Common myeloid progenitor, CD34-positive (primary cell): ENCODE measurements around the gene SLC7A10.

ENCODE experiments used
- CTCF ChIA-PET: fragments of 350-600 bp; sonication (Branson Sonifier 250); formaldehyde crosslinking; loops from one replicate; lab custom pipeline; 2021; ENCODE audit warnings: antibody characterized with exemption; lab: Charles Lee
- POLR2A ChIA-PET: fragments of 350-600 bp; sonication (Branson Sonifier 250); formaldehyde crosslinking; loops from one replicate; lab custom pipeline; 2021; ENCODE audit warnings: antibody characterized with exemption; lab: Charles Lee
- DNase-seq, 3 donors: peaks; one replicate each; pipeline versions ENCODE4 v3.0.0 to v3.0.0-alpha.2; 2013
- H3K27ac ChIP-seq, 2 experiments: 1 replicate in 1 of 2; 2 replicates in 1 of 2; pipeline ENCODE4 v1.7.0; 2013; ENCODE audit warnings: inconsistent platforms in 2 of 2, low read length in 2 of 2, mild to moderate bottlenecking in 2 of 2, low read depth in 1 of 2, moderate library complexity in 1 of 2; ENCODE audit not compliant: severe bottlenecking in 2 of 2, insufficient read depth in 1 of 2, poor library complexity in 1 of 2
- H3K27me3 ChIP-seq, 5 experiments: replicated peaks in 2 of 5; 1 replicate in 3 of 5; 2 replicates in 2 of 5; pipeline versions ENCODE4 v1.6.1 to v1.7.0; 2013; ENCODE audit warnings: low read length in 4 of 5, mild to moderate bottlenecking in 2 of 5, moderate library complexity in 2 of 5, inconsistent platforms in 1 of 5; ENCODE audit not compliant: insufficient read depth in 5 of 5, control insufficient read depth in 4 of 5
- H3K36me3 ChIP-seq, 4 experiments: 1 replicate in 2 of 4; 2 replicates in 2 of 4; pipeline versions ENCODE4 v1.6.1 to v1.7.0; 2013; ENCODE audit warnings: low read length in 3 of 4, control low read depth in 1 of 4, mild to moderate bottlenecking in 1 of 4; ENCODE audit not compliant: control insufficient read depth in 4 of 4, insufficient read depth in 4 of 4
- H3K4me1 ChIP-seq, 4 experiments: 1 replicate in 3 of 4; 2 replicates in 1 of 4; pipeline versions ENCODE4 v1.6.1 to v1.7.1; 2013; ENCODE audit warnings: low read length in 3 of 4, mild to moderate bottlenecking in 3 of 4, control low read depth in 1 of 4, inconsistent platforms in 1 of 4, moderate library complexity in 1 of 4; ENCODE audit not compliant: control insufficient read depth in 4 of 4, insufficient read depth in 4 of 4; ENCODE audit errors: control extremely low read depth in 1 of 4
- H3K4me3 ChIP-seq, 7 experiments: 1 replicate in 4 of 7; 2 replicates in 3 of 7; pipeline versions ENCODE4 v1.5.1 to v1.7.0; 2013; ENCODE audit warnings: mild to moderate bottlenecking in 7 of 7, low read length in 6 of 7, moderate library complexity in 6 of 7, inconsistent platforms in 2 of 7, low read depth in 2 of 7, control low read depth in 1 of 7; ENCODE audit not compliant: insufficient read depth in 4 of 7, control insufficient read depth in 1 of 7; ENCODE audit errors: extremely low read depth in 1 of 7
- H3K9me3 ChIP-seq, 5 experiments: 1 replicate in 4 of 5; 2 replicates in 1 of 5; pipeline versions ENCODE4 v1.6.1 to v1.7.1; 2013; ENCODE audit warnings: low read length in 4 of 5, mild to moderate bottlenecking in 2 of 5, inconsistent platforms in 1 of 5, low read depth in 1 of 5, moderate library complexity in 1 of 5; ENCODE audit not compliant: control insufficient read depth in 4 of 5, insufficient read depth in 2 of 5; ENCODE audit errors: control extremely low read depth in 1 of 5
- WGBS: methylation state at CpG from one replicate; pipeline ENCODE4 v1.1.5; 2013; ENCODE audit not compliant: insufficient coverage; 5-methylcytosine and 5-hydroxymethylcytosine counted together

Gene SLC7A10

DNA sequence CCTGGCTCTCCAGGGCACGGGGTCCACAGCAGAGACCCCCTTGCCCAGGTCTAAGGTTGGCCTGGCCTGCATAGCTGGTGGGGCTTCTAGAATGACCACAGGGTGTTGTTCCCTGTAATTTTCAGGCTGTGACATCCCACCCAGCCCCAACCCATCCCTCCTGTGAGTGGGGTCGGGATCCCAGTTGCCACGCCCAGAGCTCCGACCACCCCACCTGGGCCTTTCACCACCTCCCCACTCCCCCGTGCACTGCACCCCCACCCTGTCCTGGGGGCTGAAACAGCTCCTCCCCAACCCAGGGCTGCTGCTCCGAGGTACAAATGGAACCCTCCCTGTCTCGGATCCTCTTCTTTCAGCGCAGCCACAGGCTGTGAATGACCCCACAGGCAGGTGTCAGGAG, 8.4 kb upstream of the SLC7A10 start:
- ChIA-PET POLR2A (no interaction called here), CTCF (interaction anchor here (1.4 to 13.5 kb wide), 5 partner anchors 13 to 182 kb away, joined by 3 to 278 read pairs (median 7); partner anchors contain the start of gene CEBPA)
- Histone ChIP-seq H3K9me3 (peaks cover 0 to 5% (median 5%) of the 10 kb centered on the region in 5 experiments), H3K4me1 (no peaks in the 10 kb centered on the region), H3K36me3 (no peaks in the 10 kb centered on the region), H3K27ac (no peak overlapping the region), H3K27me3 (peaks cover 0 to 17% (median 1%) of the 10 kb centered on the region in 5 experiments), H3K4me3 (no peak overlapping the region)
- DNase-seq, result no peak
- 95% methylated on average over 6 of the region's 8 CpGs for WGBS

DNA sequence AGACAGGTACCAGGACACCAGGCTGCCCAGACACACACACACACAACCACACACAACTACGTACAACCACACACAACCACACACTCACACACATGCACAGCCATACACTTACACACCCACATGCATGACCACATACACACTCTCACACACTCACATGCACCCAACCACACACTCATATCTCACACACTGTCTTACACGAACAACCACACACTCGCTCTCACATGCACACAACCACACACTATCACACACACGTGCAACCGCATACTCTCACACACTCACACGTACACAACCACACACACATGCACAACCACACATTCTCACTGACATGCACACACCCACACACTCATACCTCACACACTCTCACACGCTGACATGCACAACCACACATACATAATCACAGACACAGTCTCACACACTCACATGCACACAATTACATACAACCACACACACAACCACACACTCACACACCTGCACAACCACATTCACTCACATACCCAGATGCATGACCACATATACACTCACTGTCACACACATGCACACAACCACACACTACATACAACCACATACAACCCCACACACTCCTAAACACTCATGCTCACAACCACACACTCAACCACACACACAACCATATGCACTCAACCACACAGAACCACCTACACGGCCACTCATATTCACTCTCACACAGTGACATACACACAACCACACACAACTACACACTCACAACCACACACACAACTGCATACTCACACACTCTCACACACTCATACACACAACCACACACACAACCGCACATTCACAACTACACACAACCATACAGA, 7.6 kb upstream of the SLC7A10 start:
- 96% methylated on average over 9 of the region's 9 CpGs for WGBS
- POLR2A ChIA-PET, result no interaction called here
- no peak for DNase-seq
- H3K36me3 ChIP-seq, result no peaks in the 10 kb centered on the region
- H3K9me3 ChIP-seq, result peaks cover 2 to 13% (median 10%) of the 10 kb centered on the region in 5 experiments
- CTCF ChIA-PET, result interaction anchor here (13.5 kb wide), 1 partner anchor 170 kb away, joined by 278 read pairs; no protein-coding TSS in a partner anchor
- H3K27me3 ChIP-seq, result peaks cover 0 to 23% (median 3%) of the 10 kb centered on the region in 5 experiments
- no peak overlapping the region for H3K4me3 ChIP-seq
- no peaks in the 10 kb centered on the region for H3K4me1 ChIP-seq
- H3K27ac ChIP-seq, result no peak overlapping the region

- Histone ChIP-seq H3K9me3 (peaks cover 6 to 19% (median 14%) of the 10 kb centered on the region in 5 experiments), H3K27ac (no peak overlapping the region), H3K36me3 (no peaks in the 10 kb centered on the region), H3K4me1 (no peaks in the 10 kb centered on the region), H3K4me3 (no peak overlapping the region), H3K27me3 (peaks cover 2 to 26% (median 6%) of the 10 kb centered on the region in 5 experiments)
- POLR2A ChIA-PET, result no interaction called here
- no peak for DNase-seq
- WGBS, result 88% methylated on average over 9 of the region's 12 CpGs
- CTCF ChIA-PET, result no interaction called here
These were observed 7.0 kb upstream of the SLC7A10 start for GRCh38 chr19:33232656-33233055.

DNA sequence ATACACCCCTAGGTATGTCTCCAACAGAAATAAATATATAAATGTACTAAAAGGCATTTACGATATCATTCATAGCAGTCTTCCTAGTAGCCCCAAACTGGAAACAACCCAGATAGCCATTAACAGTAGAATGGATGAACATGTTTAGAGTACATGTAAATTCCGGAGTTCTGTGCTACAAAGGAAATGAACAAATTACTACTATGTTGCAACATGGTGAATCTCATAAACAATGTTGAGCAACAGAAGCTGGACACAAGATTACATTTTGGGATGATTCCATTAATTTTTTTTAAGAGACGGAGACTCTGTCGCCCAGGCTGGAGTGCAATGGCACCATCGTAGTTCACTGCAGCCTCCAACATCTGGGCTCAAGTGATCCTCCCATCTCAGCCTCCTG, 5.9 kb upstream of the SLC7A10 start:
- WGBS, result 88% methylated on average over 4 of the region's 5 CpGs
- CTCF ChIA-PET, result no interaction called here
- Histone ChIP-seq H3K4me1 (peaks cover 0 to 3% (median under 1%) of the 10 kb centered on the region in 4 experiments), H3K36me3 (peaks cover 0 to 3% (median 0%) of the 10 kb centered on the region in 4 experiments), H3K9me3 (peaks cover 6 to 26% (median 20%) of the 10 kb centered on the region in 5 experiments), H3K27ac (no peak overlapping the region), H3K4me3 (no peak overlapping the region), H3K27me3 (peaks cover 8 to 36% (median 11%) of the 10 kb centered on the region in 5 experiments)
- POLR2A ChIA-PET, result no interaction called here
- no peak for DNase-seq

GRCh38 chr19:33229962-33230361, 4.3 kb upstream of the SLC7A10 start:
- CTCF ChIA-PET, result no interaction called here
- Histone ChIP-seq H3K27me3 (peaks cover 11 to 52% (median 15%) of the 10 kb centered on the region in 5 experiments), H3K4me1 (peaks cover 0 to 13% (median 4%) of the 10 kb centered on the region in 4 experiments), H3K36me3 (peaks cover 0 to 3% (median 0%) of the 10 kb centered on the region in 4 experiments), H3K4me3 (no peak overlapping the region), H3K9me3 (peaks cover 6 to 26% (median 20%) of the 10 kb centered on the region in 5 experiments), H3K27ac (no peak overlapping the region)
- POLR2A ChIA-PET, result no interaction called here
- WGBS, result 100% methylated on average over 2 of the region's 5 CpGs
- no peak for DNase-seq

- CTCF ChIA-PET, result interaction anchor here (1.4 kb wide), 1 partner anchor 8 kb away, joined by 4 read pairs; no protein-coding TSS in a partner anchor
These were observed 2.4 kb upstream of the SLC7A10 start for GRCh38 chr19:33227870-33228599.

More at GRCh38 chr19:33227870-33228599, 2.4 kb upstream of the SLC7A10 start:
- POLR2A ChIA-PET, result no interaction called here
- Histone ChIP-seq H3K27me3 (peaks cover 11 to 68% (median 28%) of the 10 kb centered on the region in 5 experiments), H3K4me1 (peaks cover 0 to 13% (median 4%) of the 10 kb centered on the region in 4 experiments), H3K36me3 (peaks cover 0 to 3% (median 0%) of the 10 kb centered on the region in 4 experiments), H3K4me3 (no peak overlapping the region), H3K9me3 (peaks cover 6 to 26% (median 20%) of the 10 kb centered on the region in 5 experiments), H3K27ac (no peak overlapping the region)
- no peak for DNase-seq
- no CpG with 5 or more reads among the region's 1 CpG for WGBS
